Measurements from ENCODE around the gene TMEM72.

Gene TMEM72

DNA sequence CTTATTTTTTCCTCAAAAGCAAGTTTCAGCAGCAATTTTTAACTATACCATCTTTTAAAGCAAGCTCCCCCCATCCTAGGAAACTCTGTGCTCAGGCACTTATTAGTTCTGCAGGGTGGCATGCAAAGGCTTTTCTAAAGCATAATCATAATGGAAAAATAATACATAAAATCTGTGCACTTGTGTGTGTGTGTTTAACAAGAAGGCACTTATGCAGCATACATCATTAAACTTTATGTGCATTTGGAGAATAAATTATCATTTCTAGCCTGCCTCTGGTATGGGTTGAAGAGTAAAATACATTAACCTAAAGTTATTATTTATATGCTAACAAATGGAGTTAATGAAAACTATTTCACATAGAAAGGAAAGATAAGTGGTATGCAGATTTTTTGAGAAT lies 42.9 kb downstream of the TMEM72 start:
- no peak for TF ChIP-seq EZH2 (IDR thresholded peaks at IDR 0.05; ENCODE audit: borderline replicate concordance, low read depth, low read length, severe bottlenecking)
- TF ChIP-seq, protein P1, sequence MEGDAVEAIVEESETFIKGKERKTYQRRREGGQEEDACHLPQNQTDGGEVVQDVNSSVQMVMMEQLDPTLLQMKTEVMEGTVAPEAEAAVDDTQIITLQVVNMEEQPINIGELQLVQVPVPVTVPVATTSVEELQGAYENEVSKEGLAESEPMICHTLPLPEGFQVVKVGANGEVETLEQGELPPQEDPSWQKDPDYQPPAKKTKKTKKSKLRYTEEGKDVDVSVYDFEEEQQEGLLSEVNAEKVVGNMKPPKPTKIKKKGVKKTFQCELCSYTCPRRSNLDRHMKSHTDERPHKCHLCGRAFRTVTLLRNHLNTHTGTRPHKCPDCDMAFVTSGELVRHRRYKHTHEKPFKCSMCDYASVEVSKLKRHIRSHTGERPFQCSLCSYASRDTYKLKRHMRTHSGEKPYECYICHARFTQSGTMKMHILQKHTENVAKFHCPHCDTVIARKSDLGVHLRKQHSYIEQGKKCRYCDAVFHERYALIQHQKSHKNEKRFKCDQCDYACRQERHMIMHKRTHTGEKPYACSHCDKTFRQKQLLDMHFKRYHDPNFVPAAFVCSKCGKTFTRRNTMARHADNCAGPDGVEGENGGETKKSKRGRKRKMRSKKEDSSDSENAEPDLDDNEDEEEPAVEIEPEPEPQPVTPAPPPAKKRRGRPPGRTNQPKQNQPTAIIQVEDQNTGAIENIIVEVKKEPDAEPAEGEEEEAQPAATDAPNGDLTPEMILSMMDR (IDR thresholded peaks at IDR 0.05; ENCODE audit: borderline replicate concordance, extremely low read depth, low read length, poor library complexity, severe bottlenecking) = no peak
- Histone ChIP-seq H3K4me2 (ENCODE audit: insufficient read depth, low read length) (no peak overlapping the region), H3K4me1 (ENCODE audit: insufficient read depth, low read length) (peaks cover 16% of the 10 kb centered on the region)

DNA sequence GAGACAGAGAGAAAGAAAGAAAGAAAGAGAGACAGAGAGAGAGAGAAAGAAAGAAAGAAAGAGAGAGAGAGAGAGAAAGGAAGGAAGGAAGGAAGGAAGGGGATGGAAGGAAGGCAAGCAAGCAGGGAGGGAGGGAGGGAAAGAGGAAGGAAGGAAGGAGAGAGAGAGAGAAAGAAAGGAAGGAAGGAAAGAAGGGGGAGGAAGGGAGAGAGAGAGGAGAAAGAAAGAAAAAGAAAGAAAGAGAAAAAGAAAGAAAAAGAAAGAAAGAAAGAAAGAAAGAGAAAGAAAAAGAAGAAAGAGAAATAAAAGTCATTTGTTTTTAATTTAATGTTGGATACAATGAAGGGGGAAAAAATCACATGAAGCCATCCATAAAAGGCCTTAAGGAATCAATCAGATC lies 43.8 kb downstream of the TMEM72 start:
- peaks cover 10% of the 10 kb centered on the region; the same call in 1 of the 2 replicates for H3K79me2 ChIP-seq (ENCODE audit: insufficient read depth, low read length)
- no peak overlapping the region for H2AFZ ChIP-seq (ENCODE audit: low read depth, low read length)
- ATAC-seq (ENCODE audit: insufficient read depth, low read depth) = no peak
- H3K27me3 ChIP-seq (ENCODE audit: insufficient read depth, low read length, poor library complexity) = no peaks in the 10 kb centered on the region
- H4K20me1 ChIP-seq (ENCODE audit: insufficient read depth, low read length) = no peaks in the 10 kb centered on the region
- TF ChIP-seq, protein P1 (IDR thresholded peaks at IDR 0.05; ENCODE audit: borderline replicate concordance, extremely low read depth, low read length, poor library complexity, severe bottlenecking) = no peak
- no peaks in the 10 kb centered on the region for H3K9me3 ChIP-seq (ENCODE audit: insufficient read depth, low read length, severe bottlenecking)
- H3K4me3 ChIP-seq (ENCODE audit: low read depth in 1 of 2, low read length in 2 of 2) = no peak overlapping the region
- no peak for DNase-seq
- H3K36me3 ChIP-seq (ENCODE audit: insufficient read depth, low read length) = peaks cover 8% of the 10 kb centered on the region; the same call in 1 of the 2 replicates
- H3K9ac ChIP-seq (ENCODE audit: low read depth, low read length) = no peak overlapping the region
- no peak overlapping the region for H3K27ac ChIP-seq (ENCODE audit: low read length)
- H3K4me1 ChIP-seq (ENCODE audit: insufficient read depth, low read length) = peaks cover 21% of the 10 kb centered on the region
- H3K4me2 ChIP-seq (ENCODE audit: insufficient read depth, low read length) = no peak overlapping the region

More for the DNA sequence above, 42.9 kb downstream of the TMEM72 start:
- Histone ChIP-seq H3K36me3 (ENCODE audit: insufficient read depth, low read length) (peaks cover 8% of the 10 kb centered on the region; the same call in 1 of the 2 replicates), H3K9ac (ENCODE audit: low read depth, low read length) (no peak overlapping the region), H3K27ac (ENCODE audit: low read length) (no peak overlapping the region), H3K79me2 (ENCODE audit: insufficient read depth, low read length) (peaks cover 6% of the 10 kb centered on the region; the same call in 1 of the 2 replicates), H3K4me3 (ENCODE audit: low read depth in 1 of 2, low read length in 2 of 2) (no peak overlapping the region), H4K20me1 (ENCODE audit: insufficient read depth, low read length) (no peaks in the 10 kb centered on the region), H2AFZ (ENCODE audit: low read depth, low read length) (no peak overlapping the region), H3K9me3 (ENCODE audit: insufficient read depth, low read length, severe bottlenecking) (no peaks in the 10 kb centered on the region), H3K27me3 (ENCODE audit: insufficient read depth, low read length, poor library complexity) (no peaks in the 10 kb centered on the region)
- ATAC-seq (ENCODE audit: insufficient read depth, low read depth) (no peak), DNase-seq (no peak)

DNA sequence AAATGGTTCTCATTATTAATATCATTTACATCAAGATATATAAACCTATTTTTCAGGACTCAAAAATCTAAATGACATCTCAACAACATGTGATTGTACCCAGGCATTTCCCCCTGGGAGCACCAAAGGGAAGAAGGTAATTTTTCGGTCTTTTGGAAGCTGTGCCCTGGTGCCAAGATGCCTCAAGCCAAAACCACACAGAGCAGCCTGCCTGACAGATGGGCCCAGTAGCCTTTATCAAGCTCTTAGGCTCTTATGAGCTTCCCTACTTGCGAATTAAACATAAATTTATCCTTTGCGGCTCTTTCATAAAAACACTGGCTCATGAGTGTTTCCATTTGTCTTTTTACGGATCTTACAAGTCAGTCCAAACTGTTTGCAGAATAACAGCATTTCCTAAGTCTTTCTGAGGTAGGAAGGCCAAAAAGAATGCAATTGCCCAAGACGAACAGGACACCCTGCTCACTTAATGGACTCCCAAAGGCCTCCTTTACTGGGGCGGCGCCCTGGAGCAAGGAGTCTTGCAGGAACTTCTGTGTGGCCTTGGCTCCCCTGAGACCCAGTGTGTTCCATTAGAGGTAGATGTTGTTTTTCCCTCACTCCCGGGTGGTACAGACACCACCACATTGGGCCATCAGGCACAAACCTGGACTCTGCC lies 44.4 kb downstream of the TMEM72 start:
- ATAC-seq (ENCODE audit: insufficient read depth, low read depth) (no peak), DNase-seq (no peak)
- TF ChIP-seq, protein P1 (IDR thresholded peaks at IDR 0.05; ENCODE audit: borderline replicate concordance, extremely low read depth, low read length, poor library complexity, severe bottlenecking) = no peak
- no peak for TF ChIP-seq EZH2 (IDR thresholded peaks at IDR 0.05; ENCODE audit: borderline replicate concordance, low read depth, low read length, severe bottlenecking)
- H3K9me3 ChIP-seq (ENCODE audit: insufficient read depth, low read length, severe bottlenecking) = no peaks in the 10 kb centered on the region
- H3K4me2 ChIP-seq (ENCODE audit: insufficient read depth, low read length) = no peak overlapping the region
- H3K36me3 ChIP-seq (ENCODE audit: insufficient read depth, low read length) = peaks cover 8% of the 10 kb centered on the region; the same call in 1 of the 2 replicates
- no peak overlapping the region for H3K4me3 ChIP-seq (ENCODE audit: low read depth in 1 of 2, low read length in 2 of 2)
- no peaks in the 10 kb centered on the region for H3K27me3 ChIP-seq (ENCODE audit: insufficient read depth, low read length, poor library complexity)
- H3K27ac ChIP-seq (ENCODE audit: low read length) = no peak overlapping the region
- no peak overlapping the region for H3K9ac ChIP-seq (ENCODE audit: low read depth, low read length)
- peaks cover 10% of the 10 kb centered on the region; the same call in 1 of the 2 replicates for H3K79me2 ChIP-seq (ENCODE audit: insufficient read depth, low read length)
- H3K4me1 ChIP-seq (ENCODE audit: insufficient read depth, low read length) = peaks cover 25% of the 10 kb centered on the region
- no peaks in the 10 kb centered on the region for H4K20me1 ChIP-seq (ENCODE audit: insufficient read depth, low read length)
- no peak overlapping the region for H2AFZ ChIP-seq (ENCODE audit: low read depth, low read length)

Data from DND-41 (cell line).